Hepatocyte (in vitro differentiated cells): ENCODE measurements around the gene TUFM. TPM values are rescaled to one million over a fixed set of nuclear protein-coding genes. Genes with fewer than 3 reads are reported as not detected.
A peak's percentile ranks its signal among the peaks of the same experiment; 100 is the strongest.

Experiments
- DNase-seq: peaks from one replicate; pipeline ENCODE4 v3.0.0-alpha.2; 2016; ENCODE audit warnings: low spot score
- H2AFZ ChIP-seq: fragments of 200-600 bp; sonication (generic); 2 replicates; pipeline ENCODE4 v1.6.0; 2016; ENCODE audit warnings: antibody characterized with exemption, mild to moderate bottlenecking
- H3K27ac ChIP-seq: fragments of 200-600 bp; sonication (generic); 2 replicates; pipeline ENCODE4 v1.5.1; 2016; ENCODE audit warnings: mild to moderate bottlenecking
- H3K27me3 ChIP-seq: fragments of 200-600 bp; sonication (generic); 2 replicates; pipeline ENCODE4 v1.6.1; 2016
- H3K36me3 ChIP-seq: fragments of 200-600 bp; sonication (generic); replicated peaks from 2 replicates; pipeline ENCODE4 v1.5.1; 2016; ENCODE audit warnings: low read depth; ENCODE audit not compliant: insufficient read depth
- H3K4me1 ChIP-seq: fragments of 200-600 bp; sonication (generic); 2 replicates; pipeline ENCODE4 v1.5.1; 2016; ENCODE audit warnings: mild to moderate bottlenecking, moderate library complexity; ENCODE audit not compliant: insufficient read depth
- H3K4me2 ChIP-seq: fragments of 200-600 bp; sonication (generic); 2 replicates; pipeline ENCODE4 v1.6.0; 2016
- H3K4me3 ChIP-seq: fragments of 200-600 bp; sonication (generic); 2 replicates; pipeline ENCODE4 v1.5.1; 2016; ENCODE audit warnings: mild to moderate bottlenecking
- H3K79me2 ChIP-seq: fragments of 200-600 bp; sonication (generic); 2 replicates; pipeline ENCODE4 v1.6.0; 2017; ENCODE audit warnings: mild to moderate bottlenecking
- H3K9me2 ChIP-seq: fragments of 200-600 bp; sonication (generic); replicated peaks from 2 replicates; pipeline ENCODE4 v1.6.0; 2017; ENCODE audit warnings: mild to moderate bottlenecking; ENCODE audit not compliant: insufficient read depth
- H3K9me3 ChIP-seq: fragments of 200-600 bp; sonication (generic); 2 replicates; pipeline ENCODE4 v1.5.1; 2016; ENCODE audit warnings: low read depth, mild to moderate bottlenecking
- H4K20me1 ChIP-seq: fragments of 200-600 bp; sonication (generic); 2 replicates; pipeline ENCODE4 v1.6.0; 2016; ENCODE audit warnings: mild to moderate bottlenecking; ENCODE audit not compliant: insufficient read depth, poor library complexity, severe bottlenecking
- EZH2 ChIP-seq: fragments of 200-600 bp; sonication (generic); IDR thresholded peaks from 2 replicates; pipeline ENCODE4 v1.6.1; 2016; ENCODE audit warnings: antibody characterized with exemption, mild to moderate bottlenecking, borderline replicate concordance
- EZH2phosphoT487 ChIP-seq: fragments of 200-600 bp; sonication (generic); IDR thresholded peaks from one replicate; pipeline ENCODE4 v1.6.1; 2018; ENCODE audit warnings: antibody characterized with exemption, mild to moderate bottlenecking, low read depth, moderate library complexity; ENCODE audit not compliant: unreplicated experiment, severe bottlenecking
- WGBS: methylation state at CpG from one replicate; pipeline ENCODE4 v1.1.6; 2016; ENCODE audit warnings: low lambda C conversion rate; ENCODE audit errors: missing lambda C conversion rate; 5-methylcytosine and 5-hydroxymethylcytosine counted together
- polyA plus RNA-seq: library from polyadenylated mRNA; unstranded; fragments of >200 nt; fragmentation: Nextera tagmentation; extraction: Ambion mirVana; gene quantifications from 2 replicates; pipeline ENCODE4 v1.2.1, GENCODE V29; 2016
- total RNA-seq: library from RNA; depleted of rRNA; stranded (reverse); fragments of >200 nt; gene quantifications from 2 replicates; pipeline ENCODE4 v1.2.3, GENCODE V29; 2014
- TF ChIP-seq, protein P1 (sequence below): fragments of 200-600 bp; sonication (generic); IDR thresholded peaks from 2 replicates; pipeline ENCODE4 v1.5.1; 2016; ENCODE audit warnings: antibody characterized with exemption, mild to moderate bottlenecking; ENCODE audit not compliant: poor library complexity

TUFM gene
- total and polyA plus RNA-seq, 2 experiments from 2014 or later = 107 to 244 TPM

DNA sequence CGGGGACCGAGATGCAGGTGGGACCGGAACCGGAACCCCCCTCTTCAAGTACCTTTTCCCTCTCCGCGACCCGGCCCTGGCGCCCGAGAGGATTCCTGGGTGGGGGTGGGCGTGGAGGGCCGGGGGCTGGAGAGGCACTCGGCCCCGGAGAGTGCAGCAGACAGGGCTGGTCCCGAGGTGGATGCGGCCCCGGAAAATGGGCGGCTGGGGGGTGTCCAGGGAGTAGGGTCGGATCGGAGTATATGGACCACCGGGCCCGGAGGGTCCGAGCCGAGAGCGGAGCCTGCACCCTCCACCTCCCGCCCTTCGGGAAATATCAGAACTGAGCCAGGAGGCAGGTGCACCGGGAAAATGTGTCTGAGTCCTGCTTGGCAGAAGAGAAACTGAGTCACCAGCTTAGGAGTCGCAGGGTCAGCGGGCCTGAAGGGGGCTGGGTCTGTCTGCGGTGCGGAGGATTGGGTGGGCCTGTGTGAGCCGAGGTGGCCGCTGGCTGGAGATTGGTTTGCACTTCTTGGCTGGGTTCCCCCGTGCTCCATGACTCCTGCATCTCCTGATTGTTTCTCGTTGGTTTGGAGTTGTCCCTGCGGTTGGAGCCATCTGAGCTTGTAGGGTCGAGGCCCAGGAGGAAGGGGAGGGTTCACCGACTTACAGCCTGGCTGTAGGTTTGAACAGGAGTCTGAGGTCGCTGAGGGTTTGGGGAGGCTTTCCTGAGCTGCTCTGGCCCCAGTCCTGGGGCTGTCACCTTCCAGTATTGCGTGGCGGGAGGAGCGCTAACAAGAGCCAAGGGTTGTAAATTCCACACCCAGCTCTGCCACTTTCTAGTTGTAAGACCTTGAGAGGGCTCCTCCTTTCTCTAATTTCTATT lies 18.0 kb upstream of the TUFM start:
- H3K4me3 ChIP-seq = peak overlapping the region; percentile 78
- TF ChIP-seq EZH2 (no peak), EZH2phosphoT487 (no peak)
- TF ChIP-seq, protein P1, sequence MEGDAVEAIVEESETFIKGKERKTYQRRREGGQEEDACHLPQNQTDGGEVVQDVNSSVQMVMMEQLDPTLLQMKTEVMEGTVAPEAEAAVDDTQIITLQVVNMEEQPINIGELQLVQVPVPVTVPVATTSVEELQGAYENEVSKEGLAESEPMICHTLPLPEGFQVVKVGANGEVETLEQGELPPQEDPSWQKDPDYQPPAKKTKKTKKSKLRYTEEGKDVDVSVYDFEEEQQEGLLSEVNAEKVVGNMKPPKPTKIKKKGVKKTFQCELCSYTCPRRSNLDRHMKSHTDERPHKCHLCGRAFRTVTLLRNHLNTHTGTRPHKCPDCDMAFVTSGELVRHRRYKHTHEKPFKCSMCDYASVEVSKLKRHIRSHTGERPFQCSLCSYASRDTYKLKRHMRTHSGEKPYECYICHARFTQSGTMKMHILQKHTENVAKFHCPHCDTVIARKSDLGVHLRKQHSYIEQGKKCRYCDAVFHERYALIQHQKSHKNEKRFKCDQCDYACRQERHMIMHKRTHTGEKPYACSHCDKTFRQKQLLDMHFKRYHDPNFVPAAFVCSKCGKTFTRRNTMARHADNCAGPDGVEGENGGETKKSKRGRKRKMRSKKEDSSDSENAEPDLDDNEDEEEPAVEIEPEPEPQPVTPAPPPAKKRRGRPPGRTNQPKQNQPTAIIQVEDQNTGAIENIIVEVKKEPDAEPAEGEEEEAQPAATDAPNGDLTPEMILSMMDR = no peak
- peak overlapping the region; percentile 93 for H3K4me2 ChIP-seq
- peaks cover 13% of the 10 kb centered on the region for H3K4me1 ChIP-seq
- H3K9me2 ChIP-seq = no peaks in the 10 kb centered on the region
- peak overlapping the region; percentile 97 for H3K27ac ChIP-seq
- no peaks in the 10 kb centered on the region for H3K27me3 ChIP-seq
- H4K20me1 ChIP-seq = peaks cover 9% of the 10 kb centered on the region
- H3K9me3 ChIP-seq = no peaks in the 10 kb centered on the region
- WGBS = 7% methylated on average over 21 of the region's 42 CpGs
- H2AFZ ChIP-seq = peak overlapping the region; percentile 93
- peak; percentile 60 for DNase-seq
- peaks cover 43% of the 10 kb centered on the region for H3K79me2 ChIP-seq
- no peaks in the 10 kb centered on the region for H3K36me3 ChIP-seq

DNA sequence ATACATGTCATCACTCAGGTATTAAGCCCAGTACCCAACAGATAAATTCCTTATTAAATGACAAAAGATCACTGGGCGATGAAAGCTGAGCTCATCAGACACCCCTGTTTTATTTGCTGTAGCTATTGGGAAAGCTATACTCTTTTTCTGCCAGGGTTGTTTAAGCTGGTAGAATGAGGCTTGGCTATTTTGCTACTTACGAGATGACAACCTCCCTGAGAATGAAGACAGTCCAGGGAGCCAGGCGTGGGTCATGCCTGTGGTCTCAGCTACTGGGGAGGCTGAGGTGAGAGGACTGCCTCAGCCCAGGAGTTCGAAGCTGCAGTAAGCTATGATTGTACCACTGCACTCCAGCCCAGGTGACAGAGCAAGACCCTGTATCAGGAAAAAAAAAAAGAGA lies 13.2 kb upstream of the TUFM start:
- H3K4me2 ChIP-seq = no peak overlapping the region
- no peaks in the 10 kb centered on the region for H4K20me1 ChIP-seq
- peaks cover 17% of the 10 kb centered on the region for H3K79me2 ChIP-seq
- no peak overlapping the region for H3K27ac ChIP-seq
- no peak overlapping the region for H2AFZ ChIP-seq
- H3K4me3 ChIP-seq = no peak overlapping the region
- 80% methylated on average over 4 of the region's 4 CpGs for WGBS
- TF ChIP-seq, protein P1 = no peak
- no peak for TF ChIP-seq EZH2
- TF ChIP-seq EZH2phosphoT487 = no peak
- no peaks in the 10 kb centered on the region for H3K9me3 ChIP-seq
- no peaks in the 10 kb centered on the region for H3K27me3 ChIP-seq
- H3K4me1 ChIP-seq = peaks cover 4% of the 10 kb centered on the region
- H3K36me3 ChIP-seq = no peaks in the 10 kb centered on the region
- DNase-seq = no peak
- no peaks in the 10 kb centered on the region for H3K9me2 ChIP-seq

DNA sequence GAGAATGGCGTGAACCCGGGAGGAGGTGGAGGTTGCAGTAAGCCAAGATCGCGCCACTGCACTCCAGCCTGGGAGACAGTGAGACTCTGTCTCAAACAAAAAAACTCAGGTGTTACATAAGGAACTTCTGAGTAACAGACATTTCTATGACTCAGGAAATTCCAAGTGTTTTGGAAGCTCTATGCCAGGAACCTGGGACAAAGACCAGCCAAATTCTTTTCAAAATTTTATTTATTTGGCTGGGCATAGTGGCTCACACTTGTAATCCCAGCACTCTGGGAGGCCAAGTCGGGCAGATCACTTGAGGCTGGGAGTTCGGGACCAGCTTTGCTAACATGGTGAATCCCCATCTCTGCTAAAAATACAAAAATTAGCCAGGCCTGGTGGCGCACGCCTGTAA lies 12.3 kb upstream of the TUFM start:
- no peak overlapping the region for H3K27ac ChIP-seq
- DNase-seq = no peak
- H3K9me2 ChIP-seq = no peaks in the 10 kb centered on the region
- H3K4me3 ChIP-seq = no peak overlapping the region
- H3K79me2 ChIP-seq = peaks cover 11% of the 10 kb centered on the region
- H4K20me1 ChIP-seq = no peaks in the 10 kb centered on the region
- no peaks in the 10 kb centered on the region for H3K27me3 ChIP-seq
- H3K9me3 ChIP-seq = no peaks in the 10 kb centered on the region
- peaks cover 4% of the 10 kb centered on the region for H3K4me1 ChIP-seq
- H3K36me3 ChIP-seq = no peaks in the 10 kb centered on the region
- H2AFZ ChIP-seq = no peak overlapping the region
- 96% methylated on average over 8 of the region's 8 CpGs for WGBS
- no peak overlapping the region for H3K4me2 ChIP-seq
- no peak for TF ChIP-seq EZH2
- TF ChIP-seq, protein P1 = no peak
- TF ChIP-seq EZH2phosphoT487 = no peak
